AG09309 (cell line): Measurements from ENCODE around the gene PROM2.

Experiments
- DNase-seq: peaks from one replicate; pipeline ENCODE4 v3.0.0-alpha.2; 2010; ENCODE audit warnings: low read depth
- H3K4me3 ChIP-seq: 2 replicates; pipeline ENCODE4 v1.5.1; 2011; ENCODE audit warnings: mild to moderate bottlenecking, low read depth, low read length, moderate library complexity; ENCODE audit not compliant: control insufficient read depth
- TF ChIP-seq, protein P1 (sequence below): IDR thresholded peaks from 2 replicates; pipeline ENCODE4 v1.5.1; 2011; ENCODE audit warnings: mild to moderate bottlenecking, low read depth, low read length, inconsistent platforms; ENCODE audit not compliant: insufficient read depth, control insufficient read depth; ENCODE audit errors: missing control alignments

PROM2 gene, protein sequence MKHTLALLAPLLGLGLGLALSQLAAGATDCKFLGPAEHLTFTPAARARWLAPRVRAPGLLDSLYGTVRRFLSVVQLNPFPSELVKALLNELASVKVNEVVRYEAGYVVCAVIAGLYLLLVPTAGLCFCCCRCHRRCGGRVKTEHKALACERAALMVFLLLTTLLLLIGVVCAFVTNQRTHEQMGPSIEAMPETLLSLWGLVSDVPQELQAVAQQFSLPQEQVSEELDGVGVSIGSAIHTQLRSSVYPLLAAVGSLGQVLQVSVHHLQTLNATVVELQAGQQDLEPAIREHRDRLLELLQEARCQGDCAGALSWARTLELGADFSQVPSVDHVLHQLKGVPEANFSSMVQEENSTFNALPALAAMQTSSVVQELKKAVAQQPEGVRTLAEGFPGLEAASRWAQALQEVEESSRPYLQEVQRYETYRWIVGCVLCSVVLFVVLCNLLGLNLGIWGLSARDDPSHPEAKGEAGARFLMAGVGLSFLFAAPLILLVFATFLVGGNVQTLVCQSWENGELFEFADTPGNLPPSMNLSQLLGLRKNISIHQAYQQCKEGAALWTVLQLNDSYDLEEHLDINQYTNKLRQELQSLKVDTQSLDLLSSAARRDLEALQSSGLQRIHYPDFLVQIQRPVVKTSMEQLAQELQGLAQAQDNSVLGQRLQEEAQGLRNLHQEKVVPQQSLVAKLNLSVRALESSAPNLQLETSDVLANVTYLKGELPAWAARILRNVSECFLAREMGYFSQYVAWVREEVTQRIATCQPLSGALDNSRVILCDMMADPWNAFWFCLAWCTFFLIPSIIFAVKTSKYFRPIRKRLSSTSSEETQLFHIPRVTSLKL

DNA sequence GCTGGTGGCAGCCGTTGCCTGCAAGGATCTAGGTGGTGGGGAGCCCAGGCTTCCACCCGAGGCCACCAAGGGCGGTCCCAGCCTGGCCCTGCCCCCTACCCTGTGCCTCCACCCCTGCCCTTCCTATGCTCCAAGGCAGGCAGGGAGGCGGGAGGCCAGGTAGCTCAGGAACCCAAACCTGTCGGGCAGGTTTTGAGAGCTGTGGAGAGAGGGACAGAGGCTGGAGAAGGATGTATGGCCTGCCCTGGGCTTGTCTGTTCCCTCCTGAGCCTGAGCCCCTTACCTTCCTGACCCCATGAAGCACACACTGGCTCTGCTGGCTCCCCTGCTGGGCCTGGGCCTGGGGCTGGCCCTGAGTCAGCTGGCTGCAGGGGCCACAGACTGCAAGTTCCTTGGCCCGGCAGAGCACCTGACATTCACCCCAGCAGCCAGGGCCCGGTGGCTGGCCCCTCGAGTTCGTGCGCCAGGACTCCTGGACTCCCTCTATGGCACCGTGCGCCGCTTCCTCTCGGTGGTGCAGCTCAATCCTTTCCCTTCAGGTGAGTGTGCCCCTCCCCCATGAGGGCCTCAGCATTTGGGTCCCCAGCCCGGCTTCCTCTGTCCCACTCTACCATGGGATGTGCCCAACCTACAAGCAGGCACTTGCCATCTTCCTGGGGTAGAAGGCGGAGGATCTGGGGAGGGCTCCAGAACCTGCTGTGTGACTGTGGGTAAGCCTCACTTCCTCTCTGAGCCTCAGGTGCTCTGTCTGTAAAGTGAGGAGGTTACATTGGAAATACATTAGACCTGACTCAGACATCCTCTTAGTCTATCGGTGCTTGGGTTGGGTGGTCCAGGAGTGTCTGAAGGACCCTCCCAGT lies at the start of gene PROM2:
Gene PROM2, plus strand, starts transcription at position 159 of the 860 bp plus-strand sequence. Its CDS starts 137 bp downstream, at position 296.
- no peak for DNase-seq
- TF ChIP-seq, protein P1, sequence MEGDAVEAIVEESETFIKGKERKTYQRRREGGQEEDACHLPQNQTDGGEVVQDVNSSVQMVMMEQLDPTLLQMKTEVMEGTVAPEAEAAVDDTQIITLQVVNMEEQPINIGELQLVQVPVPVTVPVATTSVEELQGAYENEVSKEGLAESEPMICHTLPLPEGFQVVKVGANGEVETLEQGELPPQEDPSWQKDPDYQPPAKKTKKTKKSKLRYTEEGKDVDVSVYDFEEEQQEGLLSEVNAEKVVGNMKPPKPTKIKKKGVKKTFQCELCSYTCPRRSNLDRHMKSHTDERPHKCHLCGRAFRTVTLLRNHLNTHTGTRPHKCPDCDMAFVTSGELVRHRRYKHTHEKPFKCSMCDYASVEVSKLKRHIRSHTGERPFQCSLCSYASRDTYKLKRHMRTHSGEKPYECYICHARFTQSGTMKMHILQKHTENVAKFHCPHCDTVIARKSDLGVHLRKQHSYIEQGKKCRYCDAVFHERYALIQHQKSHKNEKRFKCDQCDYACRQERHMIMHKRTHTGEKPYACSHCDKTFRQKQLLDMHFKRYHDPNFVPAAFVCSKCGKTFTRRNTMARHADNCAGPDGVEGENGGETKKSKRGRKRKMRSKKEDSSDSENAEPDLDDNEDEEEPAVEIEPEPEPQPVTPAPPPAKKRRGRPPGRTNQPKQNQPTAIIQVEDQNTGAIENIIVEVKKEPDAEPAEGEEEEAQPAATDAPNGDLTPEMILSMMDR = no peak
- H3K4me3 ChIP-seq = no peak within 1 kb of the TSS

DNA sequence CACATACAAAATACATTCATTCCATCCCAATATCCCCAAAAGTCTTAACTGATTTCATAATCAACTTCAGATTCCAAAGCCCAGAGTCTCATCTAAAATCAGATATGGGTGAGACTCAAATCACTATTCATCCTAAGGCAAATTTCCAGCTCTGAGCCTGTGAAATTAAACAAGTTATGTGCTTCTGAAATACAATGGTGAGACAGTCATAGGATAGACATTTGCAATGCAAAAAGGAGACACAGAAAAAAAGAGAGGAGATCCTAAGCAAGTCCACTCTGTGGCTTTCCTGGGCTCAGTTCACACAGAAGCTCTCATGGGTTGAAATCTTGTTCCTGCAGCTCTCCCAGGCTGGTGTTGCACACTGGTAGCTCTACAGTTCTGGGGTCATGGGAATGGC lies 48.6 kb upstream of the PROM2 start:
- H3K4me3 ChIP-seq = no peak overlapping the region
- TF ChIP-seq, protein P1 = no peak
- DNase-seq = no peak

DNA sequence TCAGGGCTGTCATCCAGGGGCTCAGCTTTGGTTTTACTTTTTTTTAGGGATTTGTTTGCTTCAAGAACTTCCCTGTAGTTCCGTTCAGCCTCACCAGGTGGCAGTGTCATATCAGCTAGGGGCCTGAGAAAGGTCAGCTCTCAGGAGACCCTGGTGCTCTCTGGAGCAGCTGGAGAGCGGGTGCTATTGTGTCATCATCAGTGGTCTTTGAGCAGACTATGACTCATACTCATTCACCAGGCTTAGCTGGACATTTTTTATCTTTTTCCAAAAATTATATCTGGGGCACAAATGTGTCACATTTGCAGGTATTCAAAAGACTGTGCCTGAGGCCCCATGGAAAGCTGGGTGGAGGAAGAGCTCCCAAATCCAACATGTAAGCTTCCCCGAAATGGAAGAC lies 42.5 kb upstream of the PROM2 start:
- DNase-seq = peak; percentile 28
- H3K4me3 ChIP-seq = no peak overlapping the region
- TF ChIP-seq, protein P1 = peak; percentile 86

DNA sequence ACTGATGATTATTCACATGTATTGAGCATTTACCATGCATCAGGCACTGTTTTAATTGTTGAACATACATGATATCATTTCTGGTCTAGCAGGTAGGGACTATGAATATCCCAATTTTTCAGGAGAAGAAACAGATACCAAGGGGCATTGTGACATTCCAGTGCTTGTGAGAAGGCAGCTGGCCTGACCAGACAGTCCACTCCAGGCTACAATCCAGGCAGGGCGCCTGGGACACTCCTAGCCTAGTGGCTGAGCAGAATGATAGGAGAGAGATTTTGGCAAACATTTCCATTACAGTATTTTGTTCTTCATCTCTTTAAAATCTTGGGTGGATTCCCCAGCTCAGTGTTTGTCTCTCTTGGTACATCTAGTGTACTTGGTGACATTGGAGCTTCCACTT lies 42.0 kb upstream of the PROM2 start:
- TF ChIP-seq, protein P1 = no peak
- no peak overlapping the region for H3K4me3 ChIP-seq
- no peak for DNase-seq

DNA sequence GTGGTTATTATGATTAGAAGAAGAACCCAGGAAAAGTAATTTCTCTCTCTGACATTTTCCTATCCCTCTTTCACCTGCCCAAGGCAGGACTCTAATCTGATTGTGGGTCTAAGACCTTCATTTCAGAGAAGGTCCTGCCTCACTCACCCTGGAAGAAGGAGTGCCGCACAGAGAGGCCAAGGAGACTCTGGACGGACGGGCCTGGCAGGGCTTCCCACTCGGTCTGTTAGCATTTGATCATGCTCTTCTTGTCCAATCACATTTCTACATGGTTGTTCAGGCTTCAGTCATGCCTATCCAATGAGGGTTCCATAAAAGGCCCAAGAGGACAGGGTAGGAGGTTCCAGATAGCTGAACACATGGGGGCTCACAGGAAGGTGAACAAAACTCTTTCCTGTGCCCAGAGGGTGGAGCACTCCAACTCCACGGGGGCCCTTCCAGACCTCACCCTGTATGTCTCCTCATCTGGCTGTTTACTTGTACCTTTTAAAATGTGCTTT lies 39.9 kb upstream of the PROM2 start:
- H3K4me3 ChIP-seq = no peak overlapping the region
- TF ChIP-seq, protein P1 = no peak
- no peak for DNase-seq

DNA sequence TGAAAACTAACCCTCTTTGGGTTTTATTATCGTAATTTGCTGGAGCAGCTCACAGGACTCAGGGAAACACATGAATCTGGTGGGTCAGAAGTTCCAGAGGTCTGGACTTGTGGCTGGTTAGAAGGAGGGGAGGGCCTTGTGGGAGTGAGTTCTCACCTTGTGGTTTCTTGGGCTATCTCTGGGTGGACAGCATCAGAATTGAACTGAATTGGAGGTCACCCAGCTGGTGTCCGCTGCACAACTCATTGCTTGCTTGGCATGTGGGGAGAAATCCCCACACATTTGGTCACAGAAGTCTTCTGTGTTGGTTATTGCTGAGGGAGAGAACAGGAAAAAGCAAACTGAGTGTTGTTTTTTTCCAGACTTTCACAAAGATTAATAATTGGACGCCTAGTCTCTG lies 39.4 kb upstream of the PROM2 start:
- DNase-seq = no peak
- no peak overlapping the region for H3K4me3 ChIP-seq
- TF ChIP-seq, protein P1 = no peak
